Measurements from ENCODE around the gene PHACTR3.

PHACTR3 gene

DNA sequence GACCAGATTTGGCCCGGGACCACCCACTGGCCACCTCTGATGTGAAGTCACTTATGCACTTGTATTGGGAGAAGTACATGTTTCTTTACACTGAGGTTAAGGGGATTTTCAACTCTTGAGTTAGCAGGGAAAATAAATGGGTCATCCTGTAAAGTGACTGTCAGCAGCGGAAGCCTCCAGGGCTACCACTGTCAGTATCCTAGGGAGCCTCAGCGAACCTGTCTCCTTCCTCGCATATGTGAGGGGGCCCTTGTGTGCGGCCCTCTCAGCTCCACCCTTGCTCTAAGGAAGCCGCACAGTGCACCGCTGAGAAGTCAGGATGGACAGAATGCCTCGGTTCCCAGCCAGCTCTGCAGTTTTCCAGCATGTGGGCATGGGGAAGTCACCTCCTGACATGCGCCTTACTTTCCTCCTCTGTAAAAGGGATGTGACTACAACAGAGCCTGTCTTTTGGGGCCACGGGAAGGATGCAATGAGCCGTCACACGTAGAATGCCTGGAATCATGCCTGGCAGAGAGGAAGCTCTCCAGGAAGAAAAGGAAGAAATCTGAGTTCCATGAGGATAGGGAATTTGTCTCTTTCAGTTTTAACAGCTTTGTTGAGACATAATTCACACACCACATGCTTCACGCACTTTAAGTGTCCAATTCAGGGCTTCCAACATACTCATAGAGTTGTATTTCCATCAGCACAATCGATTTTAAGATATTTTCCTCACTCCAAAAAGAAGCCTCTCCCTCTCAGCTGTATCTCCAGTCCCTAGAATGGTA lies 213.7 kb downstream of the PHACTR3 start:
- DNase-seq (ENCODE audit: low spot score): no peak

DNA sequence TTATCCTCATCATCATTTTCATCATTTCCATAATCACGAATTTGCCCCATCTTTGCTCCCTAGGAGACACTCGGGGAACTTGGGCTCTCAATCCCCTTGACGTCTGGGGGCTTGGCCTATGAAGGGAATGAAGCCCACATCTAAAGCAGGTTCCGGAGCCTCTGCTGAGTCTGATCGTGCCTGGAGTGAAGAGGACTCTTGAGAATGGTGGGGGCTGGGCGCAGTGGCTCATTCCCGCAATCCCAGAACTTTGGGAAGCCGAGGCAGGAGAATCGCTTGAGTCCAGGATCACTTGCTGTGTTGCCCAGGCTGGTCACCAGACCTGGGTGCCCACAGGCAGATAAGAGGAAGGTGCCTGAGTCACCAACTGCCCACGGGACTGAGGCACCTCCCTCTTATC lies 214.6 kb downstream of the PHACTR3 start:
- no peak for DNase-seq (ENCODE audit: low spot score)

DNA sequence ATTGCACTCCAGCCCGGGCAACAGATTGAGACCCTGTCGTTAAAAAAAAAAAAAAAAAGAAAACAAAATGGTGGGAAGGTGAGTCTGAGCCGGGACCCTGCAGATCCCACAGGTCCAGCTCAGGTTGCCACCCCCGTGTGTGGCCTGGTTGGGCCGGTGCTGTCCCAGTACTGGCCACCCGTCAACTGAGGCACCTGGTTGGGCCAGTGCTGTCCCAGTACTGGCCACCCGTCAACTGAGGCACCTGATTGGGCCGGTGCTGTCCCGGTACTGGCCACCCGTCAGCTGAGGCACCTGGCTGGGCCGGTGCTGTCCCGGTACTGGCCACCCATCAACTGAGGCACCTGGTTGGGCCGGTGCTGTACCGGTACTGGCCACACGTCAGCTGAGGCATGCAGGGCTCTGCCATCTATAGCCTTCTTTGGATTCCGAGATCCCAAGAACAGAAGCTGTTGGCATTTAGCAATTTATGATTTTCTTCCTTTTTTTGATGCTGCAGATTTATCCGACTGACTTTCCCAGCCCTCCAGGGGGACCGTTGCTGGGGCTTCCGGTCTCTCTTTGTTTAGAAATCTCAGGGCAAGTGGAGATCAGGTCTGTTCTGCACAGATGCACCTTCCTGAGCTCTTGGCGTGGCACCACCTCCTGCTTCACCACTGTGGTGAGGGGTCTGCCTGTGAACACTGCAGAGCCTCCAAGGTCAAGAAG lies 215.3 kb downstream of the PHACTR3 start:
- DNase-seq (ENCODE audit: low spot score): no peak

DNA sequence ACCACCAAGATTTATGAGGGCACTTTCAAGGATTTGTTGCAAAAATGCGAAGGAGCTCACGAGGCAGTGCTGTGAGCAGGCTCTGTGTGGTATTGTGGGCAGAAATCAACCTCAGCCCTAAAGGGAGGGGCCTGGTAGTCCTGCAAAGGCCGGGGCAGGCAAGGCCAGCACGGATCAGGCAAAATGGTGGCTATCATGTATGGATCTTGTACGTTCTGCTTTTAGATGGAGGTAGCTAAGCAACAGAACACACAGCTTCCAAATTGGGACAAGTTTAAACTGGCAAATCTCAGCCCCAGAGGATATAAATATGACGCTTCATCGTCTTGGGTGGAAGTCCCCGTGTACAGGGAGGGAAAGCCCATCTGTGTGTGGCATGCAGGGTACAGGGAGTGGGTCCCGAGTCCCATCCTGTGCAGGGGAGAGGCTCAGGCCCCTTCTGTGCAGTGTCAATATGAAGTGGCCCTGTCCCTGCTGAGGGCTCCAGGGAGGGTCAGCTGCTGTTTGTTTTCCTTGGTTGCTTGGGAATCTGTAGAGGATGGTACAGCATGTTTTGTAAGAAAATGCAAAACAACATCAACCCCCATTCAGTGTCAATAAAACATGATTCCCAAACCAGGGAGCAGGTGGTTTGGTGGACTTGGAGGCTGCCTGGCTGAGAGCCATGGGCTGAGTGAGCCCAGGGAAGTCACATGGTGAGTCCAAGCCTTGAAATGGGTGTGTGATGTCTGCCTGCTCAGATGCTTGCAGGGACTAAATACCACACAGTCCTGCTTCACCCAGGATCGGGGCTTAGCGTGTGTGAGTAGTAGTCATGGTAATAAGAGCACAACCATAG lies 216.1 kb downstream of the PHACTR3 start:
- no peak for DNase-seq (ENCODE audit: low spot score)

DNA sequence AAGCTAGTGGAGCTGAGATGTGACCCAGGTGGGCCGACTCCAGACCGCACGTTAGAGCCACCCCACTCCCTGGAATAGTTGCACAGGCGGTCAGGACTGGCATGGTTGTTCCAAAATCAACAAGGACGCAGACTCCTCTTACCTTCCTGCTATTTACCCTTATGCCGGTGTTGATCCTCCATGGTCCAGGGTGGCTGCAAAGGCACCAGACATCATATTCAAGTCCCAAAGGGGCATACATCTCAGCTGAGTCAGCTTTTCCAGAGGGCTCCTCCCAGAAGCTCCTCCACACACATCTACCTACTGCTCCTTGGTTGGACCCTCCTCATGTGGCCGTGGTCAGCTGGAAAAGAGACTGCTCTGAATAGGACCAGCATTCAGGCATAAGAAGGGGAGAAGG lies 216.9 kb downstream of the PHACTR3 start:
- no peak for DNase-seq (ENCODE audit: low spot score)

DNA sequence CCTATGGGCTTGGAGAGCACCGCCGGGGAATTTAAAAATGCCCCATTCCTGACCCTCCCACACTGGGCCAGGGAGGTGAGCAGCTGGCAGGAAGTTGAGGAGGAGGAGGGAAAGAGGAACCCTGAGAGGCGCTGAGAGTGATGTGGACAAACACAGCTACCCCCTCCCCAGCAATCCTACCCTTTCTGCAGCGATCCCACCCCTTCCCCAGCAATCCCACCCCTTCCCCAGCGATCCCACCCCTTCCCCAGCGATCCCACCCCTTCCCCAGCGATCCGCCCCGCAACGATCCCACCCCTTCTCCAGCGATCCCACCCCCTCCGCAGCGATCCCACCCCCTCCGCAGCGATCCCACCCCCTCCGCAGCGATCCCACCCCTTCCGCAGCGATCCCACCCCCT lies 217.4 kb downstream of the PHACTR3 start:
- no peak for DNase-seq (ENCODE audit: low spot score)

DNA sequence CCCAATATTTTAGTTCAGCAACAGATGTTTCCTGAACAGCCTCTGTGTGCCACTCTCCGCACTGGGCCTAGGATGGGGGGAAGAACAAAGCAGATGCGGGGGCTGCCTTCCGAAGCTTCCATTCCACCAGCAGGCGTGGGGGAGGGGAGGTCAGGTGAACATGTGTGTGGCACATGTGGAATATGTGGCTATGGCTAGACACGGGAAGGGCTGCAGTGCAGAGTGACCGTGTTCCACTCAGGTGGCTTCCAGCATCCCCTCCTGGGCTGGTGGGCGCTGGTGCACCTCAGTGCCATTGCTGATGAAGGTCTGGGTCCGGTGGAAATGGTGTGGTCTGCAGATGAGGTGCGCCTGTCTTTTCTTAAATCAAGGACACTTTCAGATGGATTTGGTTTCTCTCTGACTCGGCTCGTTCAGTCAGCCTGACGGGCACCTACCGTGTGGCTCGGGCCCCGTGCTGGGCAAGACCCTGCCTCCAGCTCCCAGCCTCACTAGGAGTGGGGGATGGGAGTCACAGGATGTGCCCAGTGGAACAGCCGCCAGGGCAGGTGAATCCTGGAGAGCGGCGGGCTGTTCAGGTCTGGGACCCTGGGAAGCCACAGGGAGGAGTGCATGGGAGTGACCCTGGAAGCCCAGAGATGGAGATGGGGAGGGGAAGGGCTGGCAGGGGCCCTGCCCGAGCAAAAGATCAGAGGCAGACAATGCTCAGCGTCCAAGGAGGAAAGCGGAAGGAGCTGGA lies 218.1 kb downstream of the PHACTR3 start:
- DNase-seq (ENCODE audit: low spot score): no peak

DNA sequence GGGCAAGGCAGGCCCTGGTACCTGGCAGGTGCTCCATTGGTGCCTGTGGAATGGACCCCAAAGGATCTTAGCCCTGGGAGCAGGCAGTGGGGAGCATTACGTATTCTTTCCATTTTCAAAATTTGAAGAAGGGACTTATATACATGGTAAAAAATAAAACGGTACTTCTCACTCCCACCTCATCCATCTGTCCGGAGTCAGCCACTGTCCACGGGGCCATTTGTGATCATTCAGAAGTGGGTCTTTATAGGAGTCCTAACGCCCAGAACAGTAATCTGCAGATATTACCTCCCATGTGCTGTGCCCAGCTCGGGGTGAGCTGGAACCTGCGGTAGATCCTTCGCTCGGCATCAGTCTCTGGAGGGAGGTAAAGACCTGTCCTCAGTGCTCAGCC lies 218.7 kb downstream of the PHACTR3 start:
- DNase-seq (ENCODE audit: low spot score): no peak

DNA sequence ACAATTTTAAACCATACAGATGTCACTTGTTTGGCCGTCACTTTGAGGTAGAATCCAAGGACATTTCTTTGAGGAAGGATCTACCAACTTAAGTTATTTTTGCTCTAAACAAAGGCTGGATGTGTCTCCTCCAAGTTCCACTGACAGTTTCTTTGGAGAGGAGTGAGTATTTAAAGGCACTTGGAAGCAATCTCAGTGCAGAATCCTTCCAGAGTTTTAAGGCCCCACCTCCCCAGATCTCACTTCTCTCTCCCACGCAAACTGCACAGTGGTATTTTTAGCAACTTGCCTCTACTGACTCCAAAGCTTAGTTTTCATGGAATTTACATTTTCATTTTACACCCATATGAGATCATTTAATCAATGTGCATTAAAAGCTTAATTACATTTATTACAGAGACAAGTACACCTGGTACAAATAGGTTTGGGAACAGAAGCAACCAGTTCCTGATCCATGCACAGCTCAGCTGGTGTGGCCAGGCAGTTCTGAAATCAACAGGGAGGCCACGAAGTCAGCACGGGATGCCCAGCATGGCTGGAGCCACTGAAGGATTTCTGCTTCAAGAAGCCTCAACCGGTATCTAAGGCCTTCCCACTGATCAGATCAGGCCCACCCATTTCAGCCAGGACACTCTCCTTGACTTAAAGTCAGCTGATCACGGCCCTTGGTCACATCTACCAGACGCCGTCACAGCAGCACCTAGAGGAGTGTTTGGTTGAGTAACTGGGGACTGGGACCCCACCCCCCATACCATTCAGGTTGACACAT lies 219.3 kb downstream of the PHACTR3 start:
- DNase-seq (ENCODE audit: low spot score): no peak

DNA sequence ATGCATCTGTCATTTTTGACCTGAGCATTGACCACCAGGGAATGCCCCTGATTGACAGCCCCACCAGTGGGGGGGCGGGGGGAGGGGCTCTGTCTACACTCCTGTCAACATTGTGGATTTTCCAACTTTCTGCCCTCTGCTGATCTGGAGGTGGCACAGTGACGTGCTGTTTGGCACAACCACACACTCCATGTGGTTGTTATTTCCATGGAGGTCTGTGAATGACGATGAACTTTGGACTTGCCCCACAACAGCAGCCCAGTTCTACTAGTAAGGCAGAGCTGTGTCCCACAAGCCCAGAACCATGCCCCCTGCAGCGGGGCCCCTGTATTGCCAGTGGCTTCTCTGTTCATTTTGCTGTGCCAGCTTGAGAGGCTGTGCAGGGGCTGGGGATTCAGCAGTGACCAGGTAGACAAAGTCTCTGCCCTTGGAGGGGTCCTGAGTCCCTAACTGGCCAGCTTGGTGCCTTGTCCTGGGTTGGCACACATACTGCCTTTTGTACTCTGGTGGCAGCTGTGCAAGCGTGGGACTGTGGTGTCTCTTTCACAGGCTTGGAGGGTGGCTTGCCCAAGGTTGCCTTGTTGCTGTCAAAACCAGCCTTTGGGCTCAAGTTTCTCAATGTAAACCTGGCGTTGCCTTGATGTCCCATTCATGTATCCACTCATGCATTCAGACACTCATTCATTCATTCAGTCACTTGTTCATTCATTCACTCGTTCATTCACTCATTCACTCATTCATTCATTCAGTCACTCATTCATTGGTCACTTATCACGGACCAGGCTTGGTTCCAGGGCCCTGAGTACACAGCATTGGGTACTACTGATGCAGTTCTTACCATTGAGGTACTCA lies 220.6 kb downstream of the PHACTR3 start:
- DNase-seq (ENCODE audit: low spot score): no peak

DNA sequence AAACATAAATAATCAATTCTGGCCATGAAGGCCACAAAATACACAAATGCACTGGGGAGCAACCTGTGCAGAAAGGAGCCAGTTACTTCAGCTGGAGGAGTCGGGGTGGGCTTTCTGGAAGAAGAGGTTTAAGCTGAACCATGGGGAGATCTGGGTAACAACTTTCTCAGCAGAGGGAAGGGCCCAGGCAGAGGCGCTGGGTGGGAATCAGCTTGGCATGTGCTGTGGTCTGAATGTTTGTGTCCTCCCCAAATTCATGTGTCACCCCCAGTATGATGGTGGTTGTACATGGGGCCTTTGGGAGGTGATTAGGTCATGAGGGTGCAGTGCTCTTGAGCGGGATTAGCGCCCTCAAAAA lies 221.2 kb downstream of the PHACTR3 start:
- DNase-seq (ENCODE audit: low spot score): no peak

DNA sequence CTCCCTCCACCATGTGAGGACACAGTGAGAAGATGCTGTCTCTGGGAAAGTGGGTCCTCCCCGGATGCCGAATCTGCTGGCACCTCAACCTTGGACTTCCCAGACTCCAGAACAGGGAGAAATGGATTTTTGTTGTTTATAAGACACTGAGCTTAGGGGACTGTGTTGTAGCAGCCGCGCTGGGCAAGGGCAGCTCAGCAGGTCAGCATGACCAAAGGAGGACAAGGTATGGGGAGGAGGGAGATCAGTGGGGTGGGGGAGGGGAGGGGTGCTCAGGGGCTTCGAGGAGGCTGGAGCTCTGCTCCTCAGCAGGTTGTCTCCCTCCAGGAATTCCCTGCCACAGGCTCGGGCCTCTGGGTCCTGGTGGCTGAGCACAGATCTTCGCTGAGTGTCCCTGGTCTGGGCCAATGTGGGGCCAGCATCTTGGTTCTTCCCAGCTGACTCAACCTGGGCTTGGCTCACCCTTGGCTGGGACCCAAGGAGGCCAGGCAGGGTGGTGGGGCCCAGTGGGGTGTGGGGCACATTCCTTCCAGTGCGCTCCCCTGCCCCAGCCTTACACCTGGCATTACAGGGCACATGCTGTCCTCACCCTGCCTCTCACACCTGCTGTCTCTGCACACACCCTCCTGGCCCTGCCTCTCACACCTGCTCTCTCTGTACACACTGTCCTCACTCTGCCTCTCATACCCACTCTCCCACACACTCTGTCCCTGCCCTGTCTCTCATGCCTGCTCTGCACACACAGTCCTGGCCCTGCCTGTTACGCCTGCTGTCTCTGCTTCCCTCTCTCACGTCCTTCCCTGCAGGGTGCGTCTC lies 221.8 kb downstream of the PHACTR3 start:
- DNase-seq (ENCODE audit: low spot score): no peak

DNA sequence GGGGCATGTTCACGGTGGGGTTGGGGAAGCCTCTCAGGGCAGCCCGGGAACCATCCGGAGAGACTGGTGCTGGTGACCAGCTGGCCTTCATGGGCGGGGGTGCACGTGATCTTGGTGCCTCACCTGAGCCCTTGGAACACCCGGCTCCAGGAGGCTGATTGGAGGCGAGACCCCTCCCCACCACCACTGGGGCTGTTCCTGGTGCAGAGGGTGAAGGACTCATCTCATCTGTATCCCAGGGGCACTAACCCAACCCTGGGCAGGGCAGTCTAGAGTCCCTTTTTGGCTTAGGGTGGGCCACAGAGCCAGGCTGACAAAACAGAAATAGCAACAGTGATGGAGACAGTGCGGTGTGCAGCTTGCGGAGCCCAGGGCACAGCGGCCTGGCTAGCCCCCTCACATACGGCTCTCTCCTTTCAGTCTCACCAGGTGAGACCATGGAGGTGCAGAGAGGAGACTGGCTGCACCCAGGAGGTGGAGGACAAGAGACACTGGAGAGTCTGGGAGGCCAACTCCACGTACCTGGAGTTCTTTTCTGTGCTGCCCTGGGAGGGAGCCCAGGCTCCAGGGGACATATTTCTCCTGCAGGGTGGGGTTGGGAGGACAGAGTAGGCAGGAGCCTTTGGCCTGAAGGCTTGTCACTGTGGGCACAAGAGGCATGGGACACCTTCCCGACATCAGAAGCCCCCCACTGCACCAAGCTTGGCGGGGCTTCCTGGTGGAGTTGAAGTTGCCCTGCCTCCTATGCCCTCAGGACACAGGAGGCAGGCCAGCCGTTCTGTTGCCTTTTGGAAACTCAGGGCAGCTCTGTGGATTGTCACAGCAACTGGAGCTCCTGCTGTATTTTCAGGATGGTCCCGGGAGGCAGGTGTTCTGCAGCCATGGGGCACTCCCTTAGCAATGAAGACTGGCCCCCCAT lies 223.1 kb downstream of the PHACTR3 start:
- DNase-seq (ENCODE audit: low spot score): no peak

DNA sequence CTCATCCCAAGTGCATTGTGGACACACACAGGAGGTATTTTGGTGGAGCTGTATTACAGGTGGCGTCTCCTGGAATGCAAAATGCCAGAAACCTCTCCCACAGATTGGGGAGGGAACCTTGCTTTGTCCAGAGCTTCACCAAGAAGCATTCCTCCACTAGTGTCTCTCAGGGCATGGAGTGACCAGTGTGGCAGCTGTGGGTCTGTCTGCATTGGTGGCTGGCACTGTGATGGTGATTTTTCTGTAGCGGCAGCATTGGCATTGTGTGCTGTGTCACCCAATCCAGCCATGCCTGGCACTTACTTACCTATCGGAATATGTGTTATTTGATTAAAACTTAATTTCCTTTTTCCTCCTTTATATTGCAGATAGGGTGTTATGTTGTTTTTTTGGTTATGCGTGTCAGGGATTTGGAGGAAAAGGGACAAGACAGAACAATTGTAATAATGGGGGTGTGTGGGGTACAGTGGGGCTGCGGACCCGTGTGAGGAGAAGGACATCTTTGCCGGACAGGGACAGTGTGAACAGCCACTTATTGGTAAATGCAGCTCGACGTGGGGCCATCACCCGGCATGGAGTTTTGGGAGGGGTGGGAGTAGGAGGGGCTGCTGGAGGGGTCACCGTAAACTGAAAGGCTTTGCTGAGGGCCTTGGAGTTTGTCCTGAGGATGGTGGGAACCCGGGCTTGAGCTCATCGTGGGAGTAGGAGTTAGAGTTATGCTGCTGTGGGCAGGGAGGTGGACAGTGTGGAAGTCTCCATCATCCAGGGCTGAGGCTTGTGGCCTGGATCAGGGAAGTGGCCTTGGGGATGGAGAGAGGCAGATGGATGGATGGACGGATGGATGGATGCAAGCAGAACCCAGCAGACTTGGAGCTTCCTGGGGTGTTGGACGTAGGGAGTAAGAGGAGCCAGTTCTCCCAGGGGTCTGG lies 224.0 kb downstream of the PHACTR3 start:
- no peak for DNase-seq (ENCODE audit: low spot score)

DNA sequence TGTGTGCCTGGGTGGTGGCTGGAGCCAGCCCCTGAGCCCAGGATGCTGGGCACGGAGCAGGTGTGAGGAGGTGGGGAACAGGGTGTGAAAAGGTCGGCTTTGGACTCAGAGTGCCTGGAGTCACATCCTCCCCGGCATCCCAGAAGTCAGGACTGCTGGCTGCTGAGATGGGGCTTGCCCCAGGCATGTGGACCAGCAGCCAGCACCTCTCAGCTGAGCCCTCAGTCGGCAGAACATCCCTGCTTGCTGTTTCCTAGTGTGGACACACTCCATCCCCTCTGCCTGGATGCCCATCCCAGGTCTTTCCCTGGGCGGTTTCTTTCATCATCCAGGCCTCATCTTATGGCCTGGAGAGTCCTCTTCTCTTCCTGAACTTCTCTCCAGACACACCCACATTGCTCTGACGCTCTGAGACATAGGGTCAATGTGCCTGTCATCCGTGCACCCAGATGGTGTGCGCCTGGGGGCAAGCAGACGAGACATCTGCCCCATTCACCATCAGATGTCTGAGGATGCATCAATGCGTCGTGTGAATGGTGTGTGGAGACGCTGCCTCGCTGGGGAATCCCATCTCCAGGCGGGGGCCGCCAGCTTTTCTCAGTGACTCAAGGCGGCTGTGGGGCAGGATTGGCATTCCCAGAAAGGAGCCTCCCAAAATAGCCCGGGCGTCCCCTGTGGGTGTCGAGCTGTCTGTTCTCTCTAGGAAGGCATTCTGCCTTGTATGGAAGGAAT lies 224.9 kb downstream of the PHACTR3 start:
- DNase-seq (ENCODE audit: low spot score): no peak

DNA sequence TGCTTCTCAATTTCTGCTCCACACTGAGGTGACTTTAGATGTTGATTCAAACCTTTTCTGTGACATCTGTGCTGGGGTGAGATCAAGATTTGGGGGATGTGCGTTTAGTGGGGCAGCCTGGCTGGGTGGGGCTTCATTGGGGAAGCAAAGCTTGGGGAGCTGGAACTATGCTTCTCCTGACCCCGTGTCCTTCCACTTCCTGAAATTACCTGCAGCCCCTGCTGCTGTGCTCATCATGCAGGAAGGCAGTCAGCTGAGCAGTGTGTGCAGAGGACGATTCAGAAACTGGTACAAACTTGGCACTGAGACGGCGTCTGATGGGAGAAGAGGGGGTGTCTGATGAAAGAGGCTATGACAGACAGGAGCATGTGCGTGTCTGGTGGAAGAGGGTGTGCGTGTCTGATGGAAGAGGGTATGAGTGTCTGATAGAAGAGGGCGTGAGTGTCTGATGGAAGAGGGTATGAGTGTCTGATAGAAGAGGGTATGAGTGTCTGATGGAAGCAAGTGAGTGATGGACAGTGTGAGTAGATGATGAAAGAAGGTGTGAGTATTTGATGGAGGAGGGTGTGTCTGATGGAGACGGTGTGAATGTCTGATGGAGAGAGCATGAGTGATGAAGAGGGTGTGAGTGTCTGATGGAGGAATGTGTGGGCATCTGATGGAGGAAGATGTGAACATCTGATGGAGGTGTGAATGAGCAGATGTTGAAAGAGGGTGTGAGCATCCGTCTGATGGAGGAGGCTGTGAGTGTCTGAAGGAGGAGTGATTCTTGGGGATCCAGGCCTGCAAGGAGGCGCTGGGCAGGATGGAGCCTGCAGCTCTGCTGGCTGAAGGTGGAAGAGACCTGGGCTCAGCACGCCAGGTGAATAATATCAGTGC lies 225.7 kb downstream of the PHACTR3 start:
- DNase-seq (ENCODE audit: low spot score): no peak
